NCI-H2081 (cell line): ENCODE results near the gene DTHD1.

Experiments used
- DNase-seq, 2 experiments: peaks; one replicate each; lab custom pipeline; 2025; lab: John Stamatoyannopoulos, UW

The DTHD1 gene

DNA sequence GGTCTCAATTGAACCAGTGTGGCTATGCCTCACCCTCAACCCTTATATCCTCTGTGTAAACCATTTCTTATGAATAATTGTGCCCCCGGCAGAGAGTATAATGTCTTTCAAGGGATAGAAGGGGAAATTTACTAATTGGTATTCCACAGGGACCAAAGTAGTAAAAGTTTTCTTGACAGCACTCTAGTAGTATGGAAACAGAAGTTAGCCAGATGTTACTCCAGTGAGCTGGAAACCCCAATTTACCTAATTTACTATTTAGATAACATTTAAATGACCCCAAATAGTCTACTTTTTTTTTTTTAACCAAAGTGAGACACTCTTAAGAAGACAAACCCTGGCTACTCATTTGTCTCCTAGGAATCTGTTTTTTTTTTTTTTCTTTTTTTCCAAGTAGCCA, 32.3 kb downstream of the DTHD1 start:
- no peak for DNase-seq

DNA sequence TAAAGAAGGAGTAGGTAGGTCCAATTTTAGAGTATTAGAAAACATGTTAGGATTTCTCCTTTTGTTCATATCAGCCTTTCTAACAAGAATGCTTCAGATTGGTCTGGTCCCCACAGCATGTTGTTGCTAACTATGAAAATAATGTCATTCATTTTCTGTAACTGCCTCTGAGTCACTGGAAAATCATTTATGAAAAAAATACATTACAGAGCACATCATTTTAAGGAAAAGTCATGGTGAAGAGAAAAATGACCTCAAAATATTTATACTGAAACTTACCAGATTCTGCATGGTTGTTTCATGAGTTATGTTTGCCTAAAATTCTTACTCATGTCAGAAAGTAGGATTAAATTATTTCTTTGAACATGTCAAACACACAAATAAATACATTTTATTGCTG, 35.2 kb downstream of the DTHD1 start:
- no peak for DNase-seq

DNA sequence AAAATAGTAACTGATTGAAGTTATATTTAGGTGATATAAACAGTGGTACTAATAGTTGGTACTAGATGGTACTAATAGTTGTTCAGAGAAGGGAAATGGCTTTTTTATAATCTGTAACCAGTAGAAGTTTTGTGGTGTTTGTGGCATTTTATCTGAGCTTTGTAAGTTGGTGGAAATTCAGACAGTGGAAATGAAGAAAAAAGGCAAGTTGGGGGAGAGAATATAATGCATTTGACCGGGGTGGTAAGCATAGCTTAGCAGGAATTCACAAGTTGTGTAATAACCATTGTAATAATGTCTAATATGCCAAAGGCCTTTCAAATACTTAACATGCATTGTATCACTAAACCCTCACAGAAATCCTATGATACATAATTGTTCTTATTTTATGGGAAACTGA, 36.3 kb downstream of the DTHD1 start:
- no peak for DNase-seq

DNA sequence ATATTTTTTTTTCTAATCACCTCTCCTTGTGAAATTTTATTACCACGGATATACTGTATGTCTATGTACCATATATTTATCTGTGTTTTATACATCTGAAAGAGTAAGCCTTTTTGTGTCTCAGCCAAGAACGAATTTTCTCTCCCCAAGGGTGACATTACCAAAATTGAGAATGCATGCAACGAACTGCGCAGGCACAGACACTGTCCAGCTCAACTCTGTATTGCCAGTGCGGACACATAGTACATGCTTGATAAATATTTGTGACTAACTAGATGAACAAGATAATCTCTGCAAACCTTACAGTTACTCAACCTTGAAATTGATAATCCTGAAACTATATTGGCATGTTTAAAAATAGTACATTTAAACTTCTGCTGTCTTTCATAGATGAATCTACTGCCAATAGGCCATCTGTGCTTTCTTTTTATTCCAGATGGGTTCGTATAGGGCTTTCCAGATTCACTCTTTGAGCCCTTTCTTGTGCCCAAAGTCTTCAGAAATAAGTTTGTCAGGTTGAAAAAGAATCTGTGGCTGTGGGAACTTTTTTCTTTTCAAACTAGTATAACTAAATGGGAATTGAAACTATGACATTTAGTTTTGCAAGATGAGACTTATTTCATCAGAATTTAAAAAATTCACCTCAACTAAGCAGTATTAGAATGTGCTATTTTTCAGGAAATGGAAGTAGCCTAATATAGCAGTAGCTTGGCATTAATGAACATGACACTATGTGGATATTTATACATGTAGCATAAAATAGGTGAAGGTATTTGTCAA, 38.9 kb downstream of the DTHD1 start:
- no peak for DNase-seq

DNA sequence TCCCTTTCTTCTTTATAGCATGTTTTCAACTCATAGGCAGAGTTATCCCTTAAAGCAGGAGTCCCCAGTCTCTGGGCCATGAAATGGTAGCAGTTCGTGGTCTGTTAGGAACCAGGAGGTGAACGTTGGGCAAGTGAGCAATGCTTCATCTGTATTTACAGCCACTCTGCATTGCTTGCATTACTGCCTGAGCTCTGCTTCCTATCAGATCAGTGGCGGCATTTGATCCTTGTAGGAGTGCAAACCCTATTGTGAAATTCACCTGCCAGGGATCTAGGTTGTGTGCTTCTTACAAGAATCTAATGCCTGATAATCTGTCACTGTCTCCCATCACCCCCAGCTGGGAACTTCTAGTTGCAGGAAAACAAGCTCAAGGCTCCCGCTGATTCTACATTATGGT, 39.8 kb downstream of the DTHD1 start:
- no peak for DNase-seq

DNA sequence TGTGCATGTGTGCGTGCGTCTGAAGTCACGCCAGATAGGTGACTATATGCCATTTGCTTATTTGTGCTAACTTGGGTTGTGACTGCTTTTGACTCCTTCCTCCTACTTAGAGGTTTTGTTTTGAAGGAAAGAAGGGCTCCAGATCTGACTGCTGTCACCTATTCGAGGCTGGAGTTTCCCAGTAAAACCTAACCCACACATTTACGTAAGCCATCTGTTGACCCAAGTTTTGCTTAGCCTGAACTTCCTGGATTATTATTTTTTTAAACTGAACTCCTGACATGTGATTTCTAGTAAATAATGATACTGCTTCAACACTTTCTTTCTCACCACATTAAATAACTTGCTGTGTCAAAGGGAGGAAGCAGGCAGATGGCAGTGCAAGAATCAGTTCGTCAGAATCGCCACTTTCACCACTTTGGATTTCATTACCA, 41.5 kb downstream of the DTHD1 start:
- DNase-seq = no peak

DNA sequence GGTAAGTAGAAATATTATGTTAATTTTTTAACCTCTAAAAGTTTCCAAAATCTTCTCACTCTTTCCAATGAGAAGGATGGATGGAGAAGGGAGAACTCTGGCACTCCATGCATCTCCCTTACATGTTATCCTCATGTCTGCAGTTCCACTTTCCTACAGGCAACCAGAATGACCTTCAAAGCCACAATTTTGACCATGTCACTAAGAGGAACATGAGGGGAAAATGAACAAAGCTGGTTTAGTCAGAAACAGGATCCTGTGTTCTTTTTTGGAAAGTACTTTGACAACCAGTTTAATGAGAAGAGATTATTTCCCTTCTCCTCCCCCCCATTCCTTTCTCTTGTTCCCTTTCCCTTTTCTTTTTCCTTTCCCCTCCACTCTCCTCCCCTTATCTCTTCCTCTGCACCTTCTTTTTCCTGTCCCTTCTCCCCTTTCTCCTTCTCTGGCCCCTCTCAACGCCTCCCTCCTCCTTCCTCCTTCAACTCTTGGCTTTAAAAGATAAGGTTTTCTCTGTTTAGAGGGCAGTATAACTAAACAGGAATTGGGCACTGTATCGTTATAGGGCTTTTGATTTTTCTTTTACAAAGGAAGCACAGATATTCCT, 42.5 kb downstream of the DTHD1 start:
- no peak for DNase-seq

DNA sequence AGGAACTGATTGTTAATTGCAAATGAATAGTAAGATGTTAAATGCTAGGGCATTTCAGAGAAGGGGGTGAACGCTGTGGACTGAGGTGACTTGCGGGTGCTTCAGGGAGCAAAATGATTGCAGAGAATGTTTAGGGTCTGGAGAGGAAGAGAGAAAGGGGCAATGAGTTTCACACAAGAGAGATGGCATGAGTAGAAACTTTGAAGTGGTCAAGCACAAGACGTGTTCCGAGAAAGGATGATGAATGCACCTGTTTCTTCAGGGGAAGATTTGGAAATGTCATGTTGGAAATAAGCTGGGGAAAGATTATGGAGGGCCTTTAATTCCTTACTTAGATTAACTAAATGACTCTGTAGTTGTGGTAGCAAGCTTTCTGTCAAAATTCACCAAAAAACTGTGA, 43.4 kb downstream of the DTHD1 start:
- DNase-seq = no peak

DNA sequence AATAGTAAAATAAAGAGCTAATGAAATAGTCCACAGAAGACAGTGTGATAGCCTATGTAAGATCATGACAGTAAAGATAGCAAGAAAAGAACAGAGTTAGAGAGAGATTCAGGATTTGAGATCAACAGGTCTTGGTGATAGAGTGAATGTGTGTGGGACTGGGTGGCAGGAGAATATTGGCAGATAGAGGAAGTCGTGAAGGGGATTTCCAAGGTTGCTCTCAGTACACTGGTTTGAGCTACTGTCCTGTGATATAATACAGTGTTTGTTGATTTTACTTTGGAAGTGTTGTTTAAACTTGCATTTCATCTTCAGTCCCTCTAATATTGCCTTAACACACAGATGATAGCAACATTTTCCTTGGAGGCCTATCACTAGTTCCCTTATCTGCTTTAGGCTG, 44.1 kb downstream of the DTHD1 start:
- DNase-seq = no peak

DNA sequence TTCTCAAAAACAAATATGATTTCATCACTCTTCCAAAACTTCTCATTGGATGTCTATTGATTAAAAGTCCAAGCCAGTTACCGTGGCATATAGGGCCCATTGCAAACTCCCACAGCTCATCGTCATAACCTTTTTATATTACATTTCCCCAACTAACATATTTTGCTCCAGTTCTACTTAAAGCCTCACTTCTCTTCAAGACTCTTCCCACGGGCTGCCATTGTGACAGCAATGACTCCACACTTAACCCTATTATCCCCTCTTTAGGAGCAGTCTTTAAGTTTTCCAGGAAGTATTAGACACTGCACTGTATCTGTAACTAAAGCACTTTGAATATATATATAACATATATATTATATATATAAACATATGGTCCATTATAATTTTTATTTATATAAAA, 44.5 kb downstream of the DTHD1 start:
- DNase-seq = no peak

DNA sequence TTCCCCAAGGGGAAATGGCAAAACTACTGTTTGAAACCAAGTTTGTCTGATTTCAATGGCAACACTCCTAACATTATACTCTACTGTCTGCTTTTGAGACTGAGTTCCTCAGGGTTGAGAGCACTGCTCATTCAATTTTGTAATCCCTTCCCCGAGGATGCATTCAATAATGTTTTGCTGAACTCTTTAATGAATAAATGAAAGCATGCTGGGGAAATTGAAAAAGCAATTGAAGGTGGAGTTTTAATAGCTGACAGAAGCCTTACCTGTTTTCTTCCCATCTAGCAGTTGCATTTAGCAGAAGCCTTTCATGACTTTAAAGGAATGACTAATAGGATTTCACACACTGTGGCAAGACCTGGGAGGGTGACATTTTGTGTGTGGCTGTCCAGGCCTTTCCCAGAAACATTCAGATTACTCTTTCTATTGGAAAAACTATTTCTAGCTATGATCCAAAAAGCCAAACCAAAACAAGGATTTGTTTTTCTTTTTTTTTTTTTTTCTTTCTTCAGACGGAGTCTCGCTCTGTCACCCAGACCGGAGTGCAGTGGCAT, 45.1 kb downstream of the DTHD1 start:
- no peak for DNase-seq

DNA sequence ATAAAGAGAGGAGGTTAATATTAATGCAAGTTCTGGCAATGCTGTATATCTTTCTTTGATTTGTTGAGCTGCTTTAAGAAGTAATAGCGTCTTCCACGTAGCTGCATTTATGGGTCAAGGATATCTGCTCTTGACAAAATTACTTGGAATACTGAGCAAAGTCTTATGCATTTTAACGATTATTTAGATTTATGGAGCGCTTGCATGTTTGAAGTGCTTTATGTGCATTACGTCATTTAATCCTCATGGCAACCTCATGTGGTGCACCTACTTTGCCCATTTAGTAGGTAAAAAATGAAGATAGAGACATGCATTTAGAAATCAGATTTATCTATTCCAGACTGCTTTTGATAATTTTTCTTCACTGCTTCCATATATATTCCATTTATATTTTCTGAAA, 46.0 kb downstream of the DTHD1 start:
- DNase-seq = no peak

DNA sequence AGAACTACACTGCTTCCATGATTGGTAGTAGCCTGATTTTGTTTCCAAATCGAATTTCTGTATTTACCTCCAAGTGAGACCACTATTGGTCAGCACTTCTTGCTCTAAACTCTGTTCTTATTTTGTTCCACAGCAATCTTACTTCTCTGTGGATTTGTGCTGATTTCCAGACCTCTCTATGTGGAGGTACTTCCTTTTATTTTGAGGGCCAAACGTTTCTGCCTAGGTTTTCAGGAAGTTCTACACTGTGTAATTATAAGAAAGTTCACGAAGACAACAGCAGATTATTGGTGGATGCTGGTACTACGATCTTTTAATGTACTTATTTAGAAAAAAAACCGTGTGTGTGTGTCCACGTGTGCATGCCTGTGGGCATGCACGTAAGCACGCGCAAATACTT, 46.7 kb downstream of the DTHD1 start:
- no peak for DNase-seq

DNA sequence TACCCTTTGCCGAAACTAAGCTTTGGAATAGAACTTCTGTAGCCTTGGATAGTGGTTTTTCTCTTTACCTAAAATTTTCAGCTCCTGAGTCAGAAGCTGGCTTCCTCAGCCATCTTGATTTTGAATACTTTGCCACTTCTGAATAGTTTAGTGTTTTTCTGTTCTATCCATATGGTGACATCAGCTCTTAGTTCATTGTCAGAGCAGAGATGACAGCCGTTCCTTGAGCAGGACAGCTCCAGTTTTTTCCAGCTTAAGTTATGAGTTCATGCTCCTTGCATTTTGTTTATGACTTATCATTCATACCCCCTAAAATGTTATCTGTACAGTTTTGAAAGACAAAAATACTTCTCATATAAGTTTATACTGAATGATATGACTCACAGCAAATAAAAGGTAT, 47.8 kb downstream of the DTHD1 start:
- DNase-seq = no peak

DNA sequence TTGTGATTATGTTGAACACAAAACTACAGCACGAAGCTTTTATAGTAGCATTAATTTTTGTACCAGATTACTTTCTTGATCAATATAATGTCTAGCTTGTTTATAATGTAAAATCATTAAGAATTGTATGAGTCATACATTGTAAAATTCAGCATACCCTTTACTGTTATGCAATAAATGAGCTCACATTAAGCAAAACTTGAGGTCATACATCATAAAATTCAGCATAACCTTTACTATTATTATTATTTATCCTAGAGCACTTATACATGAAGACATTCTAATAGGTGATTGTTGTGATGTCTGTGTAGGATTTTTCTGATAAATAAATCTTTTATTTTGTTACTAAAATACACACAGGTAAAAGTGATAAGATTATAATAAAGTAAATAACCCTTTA, 49.4 kb downstream of the DTHD1 start:
- DNase-seq = no peak

DNA sequence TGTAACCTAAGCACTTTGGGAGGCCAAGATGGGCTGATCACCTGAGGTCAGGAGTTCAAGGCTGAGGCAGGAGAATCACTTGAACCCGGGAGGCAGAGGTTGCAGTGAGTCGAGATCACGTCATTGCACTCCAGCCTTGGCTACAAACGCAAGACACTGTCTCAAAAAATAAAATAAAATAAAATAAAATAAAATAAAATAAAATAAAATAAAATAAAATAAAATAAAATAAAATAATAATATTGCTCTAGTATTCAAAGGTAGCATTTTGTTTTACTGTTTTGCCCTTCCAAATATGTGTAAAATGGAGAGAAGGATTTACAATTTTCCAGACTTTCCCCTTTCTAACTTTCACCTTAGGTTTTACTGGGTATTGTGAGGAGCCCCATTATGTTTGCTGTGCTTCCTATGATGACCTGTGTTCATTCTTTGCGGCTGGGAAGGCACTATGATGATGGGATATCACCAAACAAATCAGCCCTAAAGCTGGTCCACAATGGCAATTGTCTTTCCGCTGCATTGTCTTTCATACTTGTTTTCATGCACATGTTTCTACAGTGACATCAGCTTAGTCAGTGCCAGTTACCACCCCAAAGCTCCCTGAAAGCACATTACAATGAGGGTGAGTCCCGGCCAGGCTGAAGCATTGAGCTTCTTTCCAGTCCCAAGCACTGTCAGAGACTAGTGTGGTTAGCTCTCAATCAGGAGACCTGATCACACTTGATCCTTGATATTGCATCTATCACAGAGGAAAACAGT, 50.8 kb downstream of the DTHD1 start:
- DNase-seq = no peak

DNA sequence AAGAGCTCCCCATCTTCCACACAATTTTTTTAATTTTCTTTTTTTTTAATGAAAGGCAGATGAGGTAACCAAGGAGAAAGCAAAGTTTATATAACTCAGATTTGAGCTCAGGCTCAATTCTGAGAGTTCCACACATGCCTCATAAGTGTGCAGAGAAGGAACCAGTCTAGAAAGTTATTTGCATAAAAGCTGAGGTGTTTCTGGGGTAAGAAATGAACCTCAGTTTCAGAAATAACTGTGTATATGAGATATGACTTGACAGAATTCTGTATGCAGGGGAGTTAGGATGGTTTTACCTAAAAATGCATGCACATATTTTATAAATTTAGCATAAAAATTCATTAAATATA, 51.3 kb downstream of the DTHD1 start:
- DNase-seq = no peak

DNA sequence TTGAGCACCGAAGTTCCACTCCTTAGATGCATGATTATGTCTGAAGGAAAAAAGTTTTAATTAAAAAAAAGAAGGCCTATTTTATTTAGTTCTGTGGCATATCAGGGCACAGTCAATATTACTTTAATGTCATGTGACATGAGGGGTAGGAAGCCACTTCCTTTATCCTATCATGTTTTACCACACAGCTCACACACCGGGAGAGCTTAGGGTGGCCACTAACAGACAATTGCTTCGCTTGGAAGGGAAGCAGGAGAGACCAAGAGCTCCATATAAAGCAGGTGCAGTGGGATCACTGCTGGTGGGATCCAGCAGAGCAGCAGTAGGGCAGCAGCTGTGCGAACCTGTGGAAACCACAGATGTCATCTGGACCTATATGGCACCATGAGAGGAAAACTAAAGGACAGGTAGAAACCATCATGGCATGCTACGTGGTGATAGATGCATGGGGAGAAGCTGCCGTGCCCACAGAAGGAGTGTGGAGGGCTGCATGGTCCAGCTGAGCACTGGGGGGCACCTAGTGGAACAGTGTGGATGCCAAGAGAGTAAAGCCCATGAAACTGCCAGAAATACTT, 52.0 kb downstream of the DTHD1 start:
- no peak for DNase-seq

DNA sequence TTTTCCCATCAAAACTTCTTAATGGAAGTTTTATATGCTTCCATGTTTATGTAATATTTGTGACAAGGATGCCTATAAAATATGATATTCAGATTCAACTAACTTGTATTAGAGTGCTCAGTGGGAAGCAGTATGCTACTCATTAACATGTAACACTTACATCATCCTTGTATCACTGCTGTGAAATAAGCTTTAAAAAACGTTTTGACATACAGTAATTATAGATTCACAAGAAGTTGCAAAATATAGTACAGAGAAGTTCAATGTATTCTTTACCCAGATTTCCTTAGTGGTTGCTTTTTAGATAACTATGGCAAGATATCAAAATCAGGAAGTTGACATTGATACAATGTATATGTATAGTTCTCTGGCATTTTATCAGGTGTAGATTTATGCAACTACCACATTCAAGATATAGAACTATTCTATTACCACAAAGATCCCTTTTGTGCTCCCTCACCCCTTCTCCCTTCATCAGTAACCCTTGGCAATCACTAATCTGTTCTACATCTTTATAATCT, 56.3 kb downstream of the DTHD1 start:
- no peak for DNase-seq

DNA sequence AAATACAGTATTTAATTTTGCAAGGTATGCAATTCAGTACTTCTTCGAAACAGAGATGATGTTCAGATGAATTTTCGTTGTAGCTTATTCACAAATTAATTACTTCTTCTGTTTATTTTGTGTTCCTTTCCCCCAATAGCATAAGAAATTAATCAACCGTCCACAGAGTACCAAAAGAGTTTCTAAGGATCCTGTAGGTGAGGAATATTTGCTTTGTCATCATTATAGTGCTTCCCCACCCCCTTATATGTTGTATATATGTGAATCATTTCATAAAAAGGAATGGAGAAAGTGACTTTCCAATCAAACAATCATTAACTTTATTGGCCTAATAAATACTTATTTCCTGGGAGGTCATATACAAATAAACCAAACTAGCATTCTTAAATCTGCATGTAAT, 57.6 kb downstream of the DTHD1 start:
- no peak for DNase-seq

DNA sequence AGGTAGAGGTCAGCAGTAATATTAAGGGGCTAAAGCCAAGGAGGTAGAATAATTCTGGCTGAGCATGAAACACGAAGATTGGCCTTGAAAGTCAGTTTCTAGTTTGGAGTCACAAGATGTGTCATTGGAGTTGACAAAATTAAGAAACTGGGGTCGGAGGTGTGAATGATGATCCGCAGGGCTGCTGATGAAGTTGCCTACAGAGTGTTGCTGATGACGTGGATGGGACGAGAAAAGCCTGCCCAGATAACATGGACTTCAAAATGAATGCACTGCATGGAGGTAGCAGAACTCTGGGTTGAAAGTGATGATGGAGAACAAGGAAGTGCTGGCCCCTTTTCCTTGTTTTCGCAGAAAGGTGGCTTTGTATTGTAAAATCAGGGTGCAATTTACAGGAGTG, 60.5 kb downstream of the DTHD1 start:
- no peak for DNase-seq

DNA sequence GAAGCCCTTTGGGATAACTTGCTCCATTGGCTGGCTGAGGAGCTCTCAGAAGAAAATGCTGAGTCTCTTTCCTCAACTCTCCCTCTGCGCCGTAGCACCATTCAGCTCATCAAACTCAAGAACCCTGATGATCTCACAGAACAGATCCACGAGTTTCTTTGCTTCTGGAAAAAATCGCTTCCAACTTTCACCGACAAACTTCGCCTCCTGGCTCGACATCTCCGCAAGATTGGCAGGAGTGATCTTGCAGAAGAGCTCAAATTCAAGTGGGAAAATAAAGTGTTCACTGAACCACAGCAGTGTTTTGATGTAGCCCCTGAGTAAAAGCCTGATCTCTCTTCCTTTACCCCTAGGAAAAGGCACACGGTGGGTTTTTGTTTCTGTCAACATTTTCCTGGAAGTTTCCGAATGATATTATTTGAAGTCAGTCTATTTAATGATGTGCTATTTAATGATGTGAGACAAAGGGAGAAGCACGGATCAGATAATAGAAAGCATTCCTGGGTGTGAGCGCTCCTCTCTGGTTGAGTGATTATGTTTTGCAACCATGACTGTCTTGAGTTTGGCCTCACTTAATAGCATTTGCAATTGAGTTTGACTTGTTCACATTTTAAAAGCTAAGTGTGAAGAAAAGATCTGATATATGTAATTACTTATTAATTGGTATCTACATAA, 62.2 kb downstream of the DTHD1 start:
- DNase-seq = no peak
